IMR-90 (cell line): ENCODE results near the gene ZNF284. TPM values are rescaled to one million over a fixed set of nuclear protein-coding genes. Genes with fewer than 3 reads are reported as not detected.
"Not testable (repeated sequence)": the region's sequence is repeated elsewhere in the genome, so short reads cannot be mapped to it uniquely, and the experiment has no call there.

Experiments
- ATAC-seq: fragments of 200-7000 bp; cut with Tn5 transposase; 2 replicates; pipeline ENCODE4 v1.9.1; 2020; ENCODE audit warnings: low read depth, mild to moderate bottlenecking, moderate library complexity
- BruUV-seq: library from RNA; stranded (reverse); fragments of 400-500 nt; replicated peaks from 2 replicates; lab custom pipeline; 2021; lab: Mats Ljungman, UMichigan
- CTCF ChIA-PET: fragments of 300-600 bp; formaldehyde crosslinking; extraction: SDS; loops from one replicate; lab custom pipeline; 2021; ENCODE audit warnings: antibody characterized with exemption; lab: Yijun Ruan, JAX
- POLR2A ChIA-PET: fragments of 300-600 bp; sonication (Branson Sonifier 250); formaldehyde crosslinking; loops from one replicate; lab custom pipeline; 2022; ENCODE audit warnings: antibody characterized with exemption; ENCODE audit not compliant: unreplicated experiment; lab: Charles Lee
- DNase-seq: peaks from one replicate; pipeline ENCODE4 v3.0.0; 2013
- H2AFZ ChIP-seq: replicated peaks from 2 replicates; pipeline ENCODE3; 2013; ENCODE audit warnings: low read length, mild to moderate bottlenecking; ENCODE audit not compliant: poor library complexity
- H2AK5ac ChIP-seq: 2 replicates; pipeline ENCODE4 v1.6.1; 2013; ENCODE audit warnings: low read depth, low read length, inconsistent platforms
- H2AK9ac ChIP-seq: replicated peaks from 2 replicates; pipeline ENCODE3; 2013; ENCODE audit warnings: mild to moderate bottlenecking, low read depth, low read length, moderate library complexity; ENCODE audit not compliant: poor library complexity
- H2BK120ac ChIP-seq: 2 replicates; pipeline ENCODE4 v1.6.1; 2013; ENCODE audit warnings: low read depth, low read length, inconsistent platforms
- H2BK15ac ChIP-seq: 3 replicates; pipeline ENCODE4 v1.6.1; 2013; ENCODE audit warnings: low read depth, low read length, inconsistent platforms
- H2BK20ac ChIP-seq: 2 replicates; pipeline ENCODE4 v1.6.1; 2013; ENCODE audit warnings: low read depth, mild to moderate bottlenecking, inconsistent platforms, low read length, moderate library complexity
- H2BK5ac ChIP-seq: 2 replicates; pipeline ENCODE4 v1.6.1; 2013; ENCODE audit warnings: mild to moderate bottlenecking, low read depth, low read length, inconsistent platforms; ENCODE audit not compliant: poor library complexity, severe bottlenecking
- H3K14ac ChIP-seq: replicated peaks from 2 replicates; pipeline ENCODE4 v1.6.1; 2013; ENCODE audit warnings: low read depth, low read length, inconsistent platforms
- H3K18ac ChIP-seq: 2 replicates; pipeline ENCODE4 v1.6.1; 2013; ENCODE audit warnings: low read depth, low read length, control low read depth
- H3K23ac ChIP-seq: 2 replicates; pipeline ENCODE4 v1.6.1; 2013; ENCODE audit warnings: low read depth, low read length, inconsistent platforms
- H3K27ac ChIP-seq: 2 replicates; pipeline ENCODE4 v1.5.1; 2013; ENCODE audit warnings: mild to moderate bottlenecking, control low read depth, low read length; ENCODE audit not compliant: insufficient read depth
- H3K27me3 ChIP-seq: 2 replicates; pipeline ENCODE4 v1.6.1; 2013; ENCODE audit warnings: low read length; ENCODE audit not compliant: control insufficient read depth, insufficient read depth
- H3K36me3 ChIP-seq: 2 replicates; pipeline ENCODE4 v1.6.1; 2013; ENCODE audit warnings: low read length, mixed read lengths; ENCODE audit not compliant: control insufficient read depth, insufficient read depth
- H3K4ac ChIP-seq: 2 replicates; pipeline ENCODE4 v1.6.1; 2013; ENCODE audit warnings: low read depth, low read length, inconsistent platforms
- H3K4me1 ChIP-seq: 2 replicates; pipeline ENCODE4 v1.6.1; 2013; ENCODE audit warnings: low read length, mixed read lengths; ENCODE audit not compliant: control insufficient read depth, insufficient read depth
- H3K4me2 ChIP-seq: 2 replicates; pipeline ENCODE4 v1.6.1; 2013; ENCODE audit warnings: low read depth, mild to moderate bottlenecking, control low read depth, low read length, moderate library complexity
- H3K4me3 ChIP-seq: 2 replicates; pipeline ENCODE4 v1.5.1; 2013; ENCODE audit warnings: low read depth, mild to moderate bottlenecking, control low read depth, low read length, moderate library complexity; ENCODE audit not compliant: insufficient read depth
- H3K56ac ChIP-seq: 2 replicates; pipeline ENCODE4 v1.6.1; 2013; ENCODE audit warnings: low read length, inconsistent platforms; ENCODE audit not compliant: insufficient read depth; ENCODE audit errors: extremely low read depth
- H3K79me1 ChIP-seq, 2 experiments: 2 replicates each; pipeline ENCODE4 v1.6.1; 2013; ENCODE audit warnings: low read length in 2 of 2, inconsistent platforms in 1 of 2, low read depth in 1 of 2
- H3K9ac ChIP-seq: 2 replicates; pipeline ENCODE4 v1.6.1; 2013; ENCODE audit warnings: low read depth, low read length, control low read depth
- H3K9me1 ChIP-seq: 2 replicates; pipeline ENCODE4 v1.6.1; 2013; ENCODE audit warnings: low read length, inconsistent platforms; ENCODE audit not compliant: insufficient read depth
- H3K9me3 ChIP-seq: 2 replicates; pipeline ENCODE4 v1.6.1; 2013; ENCODE audit warnings: low read length; ENCODE audit not compliant: control insufficient read depth, insufficient read depth
- H4K20me1 ChIP-seq: 2 replicates; pipeline ENCODE4 v1.6.1; 2013; ENCODE audit warnings: low read length, inconsistent platforms; ENCODE audit not compliant: insufficient read depth
- H4K5ac ChIP-seq: 2 replicates; pipeline ENCODE4 v1.6.1; 2013; ENCODE audit warnings: mild to moderate bottlenecking, low read depth, low read length, control low read depth
- H4K8ac ChIP-seq, 2 experiments: 2 replicates each; pipeline ENCODE4 v1.6.1; 2013; ENCODE audit warnings: low read depth in 2 of 2, low read length in 2 of 2, control low read depth in 1 of 2, inconsistent platforms in 1 of 2
- H4K91ac ChIP-seq: 2 replicates; pipeline ENCODE4 v1.6.1; 2013; ENCODE audit warnings: low read depth, low read length, inconsistent platforms; ENCODE audit not compliant: insufficient read depth
- WGBS, 2 experiments: methylation state at CpG; one replicate each; pipeline versions ENCODE4 v1.1.5 to v1.1.7; 2013; ENCODE audit warnings: missing lambda C conversion rate in 2 of 2; ENCODE audit not compliant: insufficient read length in 1 of 2; ENCODE audit errors: extremely low coverage in 2 of 2; 5-methylcytosine and 5-hydroxymethylcytosine counted together
- dilution Hi-C: fragments of 300-500 bp; cut with HindIII; formaldehyde crosslinking; loops from one replicate; pipeline ENCODE4 v1.14.3; 2018; ENCODE audit warnings: low sequenced_read_pairs; ENCODE audit not compliant: unreplicated experiment
- in situ Hi-C: fragments of 300-500 bp; cut with MboI; formaldehyde crosslinking; loops from 3 replicates; pipeline ENCODE4 v1.14.3; 2019; ENCODE audit warnings: low sequenced_read_pairs, inconsistent platforms, mixed read lengths
- intact Hi-C: fragments of 100-400 bp; cut with micrococcal nuclease; formaldehyde crosslinking; loops from 2 replicates; pipeline ENCODE4 v1.10.0; 2022
- polyA plus RNA-seq, 3 experiments: library from polyadenylated mRNA; depleted of rRNA; stranded (reverse); fragments of >200 nt; gene quantifications; 2 replicates each; pipeline ENCODE4 v1.2.3, GENCODE V29; 2012; ENCODE audit warnings: low replicate concordance in 1 of 3
- total RNA-seq: library from RNA; depleted of rRNA; stranded (reverse); fragments of >200 nt; gene quantifications from 2 replicates; pipeline ENCODE4 v1.2.3, GENCODE V29; 2012

The ZNF284 gene
- total and polyA plus RNA-seq, 2 of the 4 experiments (the other 2 are of a cell fraction), result 1.2 to 4.1 TPM

DNA sequence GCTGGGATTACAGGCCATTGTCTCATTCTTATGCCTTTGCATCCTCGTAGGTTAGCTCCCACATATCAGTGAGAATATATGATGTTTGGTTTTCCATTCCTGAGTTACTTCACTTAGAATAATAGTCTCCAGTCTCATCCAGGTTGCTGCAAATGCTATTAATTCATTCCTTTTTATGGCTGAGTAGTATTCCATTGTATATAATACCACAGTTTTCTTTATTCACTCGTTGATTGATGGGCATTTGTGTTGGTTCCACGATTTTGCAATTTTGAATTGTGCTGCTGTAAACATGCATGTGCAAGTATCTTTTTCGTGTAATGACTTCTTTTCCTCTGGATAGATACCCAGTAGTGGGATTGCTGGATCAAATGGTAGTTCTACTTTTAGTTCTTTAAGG is 49.2 kb downstream of the ZNF284 start:
- H3K56ac ChIP-seq, H2BK20ac ChIP-seq, H4K20me1 ChIP-seq, H3K4me2 ChIP-seq, H2AK5ac ChIP-seq, H2AK9ac ChIP-seq, H4K8ac ChIP-seq, ATAC-seq, H4K5ac ChIP-seq, H3K18ac ChIP-seq, H3K14ac ChIP-seq, H2BK15ac ChIP-seq, H3K9ac ChIP-seq, H3K9me1 ChIP-seq, H3K27ac ChIP-seq, H3K79me1 ChIP-seq, H3K4me1 ChIP-seq, H2BK120ac ChIP-seq, H3K23ac ChIP-seq, dilution Hi-C loops, H2AFZ ChIP-seq, H4K91ac ChIP-seq, H3K27me3 ChIP-seq, CTCF ChIA-PET, H3K4me3 ChIP-seq, DNase-seq, H2BK5ac ChIP-seq, H3K9me3 ChIP-seq, BruUV-seq, intact Hi-C loops, H3K4ac ChIP-seq, in situ Hi-C loops: not testable (repeated sequence)
- no CpG with 5 or more reads among the region's 4 CpGs for WGBS, 2 experiments
- POLR2A ChIA-PET, result interaction anchor here (1.1 kb wide), 1 partner anchor 379 kb away, joined by 3 read pairs; the partner anchor contains the start of gene ZNF180
- peaks cover 25% of the 10 kb centered on the region for H3K36me3 ChIP-seq
